Ishikawa (cell line): ENCODE measurements around the gene EIF4EBP2.

ENCODE experiments used
- CEBPB ChIP-seq: IDR thresholded peaks from 2 replicates; pipeline ENCODE4 v1.6.1; 2012
- CREB1 ChIP-seq: IDR thresholded peaks from 2 replicates; pipeline ENCODE4 v1.6.1; 2012; ENCODE audit warnings: low read depth
- EGR1 ChIP-seq: IDR thresholded peaks from 2 replicates; pipeline ENCODE4 v1.6.1; 2012
- EP300 ChIP-seq: IDR thresholded peaks from 2 replicates; pipeline ENCODE4 v1.6.1; 2012; ENCODE audit warnings: borderline replicate concordance
- FOXM1 ChIP-seq: IDR thresholded peaks from 2 replicates; pipeline ENCODE4 v1.6.1; 2012; ENCODE audit warnings: low read depth, borderline replicate concordance
- NFIC ChIP-seq: IDR thresholded peaks from 2 replicates; pipeline ENCODE4 v1.6.1; 2012
- RAD21 ChIP-seq: IDR thresholded peaks from 2 replicates; pipeline ENCODE4 v1.6.1; 2012; ENCODE audit warnings: low read depth
- TAF1 ChIP-seq: IDR thresholded peaks from 2 replicates; pipeline ENCODE4 v1.6.1; 2012; ENCODE audit warnings: low read depth, mild to moderate bottlenecking
- TCF12 ChIP-seq: IDR thresholded peaks from 2 replicates; pipeline ENCODE4 v1.6.1; 2012; ENCODE audit warnings: low read depth
- TEAD4 ChIP-seq: IDR thresholded peaks from 2 replicates; pipeline ENCODE4 v1.6.1; 2012
- YY1 ChIP-seq: IDR thresholded peaks from 2 replicates; pipeline ENCODE4 v1.6.1; 2012; ENCODE audit warnings: low read depth
- ZBTB7A ChIP-seq: IDR thresholded peaks from 2 replicates; pipeline ENCODE4 v1.6.1; 2012; ENCODE audit warnings: low read depth
- TF ChIP-seq, protein P1 (sequence below): IDR thresholded peaks from 2 replicates; pipeline ENCODE4 v1.6.1; 2012; ENCODE audit warnings: low read depth, mild to moderate bottlenecking
- TF ChIP-seq, protein P2 (sequence below): IDR thresholded peaks from 2 replicates; pipeline ENCODE4 v1.6.1; 2012
- TF ChIP-seq, protein P3 (sequence below): IDR thresholded peaks from 2 replicates; pipeline ENCODE4 v1.6.1; 2012

Gene EIF4EBP2

DNA sequence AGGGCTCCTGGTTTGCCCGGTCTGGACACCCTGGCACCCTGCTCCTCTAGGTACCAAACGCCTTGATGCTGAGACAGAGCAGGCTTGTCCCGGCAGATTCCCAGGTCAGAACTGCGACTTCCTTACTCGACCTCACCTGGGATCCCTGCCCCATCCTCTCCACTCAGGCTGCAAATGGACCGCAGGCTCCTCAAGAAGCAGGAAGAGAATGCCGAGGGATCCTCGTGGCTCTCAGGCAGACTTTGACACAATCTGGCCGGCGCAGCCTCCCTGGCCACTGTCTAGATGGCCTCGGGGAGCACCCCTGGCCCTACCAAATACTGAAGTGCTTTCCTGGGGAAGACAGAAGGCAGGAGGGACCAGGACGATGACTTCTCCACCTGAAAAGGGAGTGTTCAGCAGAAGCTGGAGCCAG lies 38.0 kb downstream of the EIF4EBP2 start:
- TF ChIP-seq RAD21 (no peak), TEAD4 (no peak), FOXM1 (no peak), TCF12 (no peak)
- TF ChIP-seq, protein P1, sequence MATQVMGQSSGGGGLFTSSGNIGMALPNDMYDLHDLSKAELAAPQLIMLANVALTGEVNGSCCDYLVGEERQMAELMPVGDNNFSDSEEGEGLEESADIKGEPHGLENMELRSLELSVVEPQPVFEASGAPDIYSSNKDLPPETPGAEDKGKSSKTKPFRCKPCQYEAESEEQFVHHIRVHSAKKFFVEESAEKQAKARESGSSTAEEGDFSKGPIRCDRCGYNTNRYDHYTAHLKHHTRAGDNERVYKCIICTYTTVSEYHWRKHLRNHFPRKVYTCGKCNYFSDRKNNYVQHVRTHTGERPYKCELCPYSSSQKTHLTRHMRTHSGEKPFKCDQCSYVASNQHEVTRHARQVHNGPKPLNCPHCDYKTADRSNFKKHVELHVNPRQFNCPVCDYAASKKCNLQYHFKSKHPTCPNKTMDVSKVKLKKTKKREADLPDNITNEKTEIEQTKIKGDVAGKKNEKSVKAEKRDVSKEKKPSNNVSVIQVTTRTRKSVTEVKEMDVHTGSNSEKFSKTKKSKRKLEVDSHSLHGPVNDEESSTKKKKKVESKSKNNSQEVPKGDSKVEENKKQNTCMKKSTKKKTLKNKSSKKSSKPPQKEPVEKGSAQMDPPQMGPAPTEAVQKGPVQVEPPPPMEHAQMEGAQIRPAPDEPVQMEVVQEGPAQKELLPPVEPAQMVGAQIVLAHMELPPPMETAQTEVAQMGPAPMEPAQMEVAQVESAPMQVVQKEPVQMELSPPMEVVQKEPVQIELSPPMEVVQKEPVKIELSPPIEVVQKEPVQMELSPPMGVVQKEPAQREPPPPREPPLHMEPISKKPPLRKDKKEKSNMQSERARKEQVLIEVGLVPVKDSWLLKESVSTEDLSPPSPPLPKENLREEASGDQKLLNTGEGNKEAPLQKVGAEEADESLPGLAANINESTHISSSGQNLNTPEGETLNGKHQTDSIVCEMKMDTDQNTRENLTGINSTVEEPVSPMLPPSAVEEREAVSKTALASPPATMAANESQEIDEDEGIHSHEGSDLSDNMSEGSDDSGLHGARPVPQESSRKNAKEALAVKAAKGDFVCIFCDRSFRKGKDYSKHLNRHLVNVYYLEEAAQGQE: no peak

DNA sequence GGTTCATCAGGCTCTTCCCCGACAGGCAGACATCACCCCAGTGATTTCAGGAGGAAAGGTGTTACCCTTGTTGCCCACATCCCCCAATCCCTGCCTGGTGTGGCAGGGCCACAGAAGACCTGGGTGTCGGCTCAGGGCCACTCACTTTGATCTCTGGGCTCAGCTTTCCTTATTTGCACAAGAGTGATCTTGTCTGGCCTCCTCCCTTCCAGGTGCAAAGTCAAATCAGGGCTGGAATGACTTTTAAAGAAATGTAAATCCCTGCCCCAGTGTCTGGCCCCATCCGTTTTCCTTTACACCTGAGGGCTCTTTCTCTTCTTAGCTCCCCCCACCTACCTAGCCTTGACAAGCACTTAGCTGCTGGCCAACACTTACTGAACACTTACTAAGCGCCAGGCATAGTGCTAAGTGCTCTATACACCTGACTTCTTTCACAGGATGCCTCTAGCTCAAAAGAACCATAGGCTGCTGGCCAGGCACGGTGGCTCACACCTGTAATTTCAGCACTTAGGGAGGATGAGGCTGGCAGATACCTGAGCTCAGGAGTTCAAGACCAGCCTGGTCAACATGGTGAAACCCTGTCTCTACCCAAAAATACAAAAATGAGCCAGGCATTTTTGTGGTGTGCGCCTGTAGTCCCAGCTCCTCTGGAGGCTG lies 38.5 kb downstream of the EIF4EBP2 start:
- TF ChIP-seq TAF1 (no peak), RAD21 (no peak), EP300 (no peak), ZBTB7A (no peak), CEBPB (no peak), CREB1 (no peak), EGR1 (no peak), YY1 (no peak), NFIC (no peak), FOXM1 (no peak)
- TF ChIP-seq, protein P2, sequence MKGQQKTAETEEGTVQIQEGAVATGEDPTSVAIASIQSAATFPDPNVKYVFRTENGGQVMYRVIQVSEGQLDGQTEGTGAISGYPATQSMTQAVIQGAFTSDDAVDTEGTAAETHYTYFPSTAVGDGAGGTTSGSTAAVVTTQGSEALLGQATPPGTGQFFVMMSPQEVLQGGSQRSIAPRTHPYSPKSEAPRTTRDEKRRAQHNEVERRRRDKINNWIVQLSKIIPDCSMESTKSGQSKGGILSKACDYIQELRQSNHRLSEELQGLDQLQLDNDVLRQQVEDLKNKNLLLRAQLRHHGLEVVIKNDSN: no peak
- TF ChIP-seq, protein P3, sequence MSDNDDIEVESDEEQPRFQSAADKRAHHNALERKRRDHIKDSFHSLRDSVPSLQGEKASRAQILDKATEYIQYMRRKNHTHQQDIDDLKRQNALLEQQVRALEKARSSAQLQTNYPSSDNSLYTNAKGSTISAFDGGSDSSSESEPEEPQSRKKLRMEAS: no peak
- TF ChIP-seq, protein P1: no peak

DNA sequence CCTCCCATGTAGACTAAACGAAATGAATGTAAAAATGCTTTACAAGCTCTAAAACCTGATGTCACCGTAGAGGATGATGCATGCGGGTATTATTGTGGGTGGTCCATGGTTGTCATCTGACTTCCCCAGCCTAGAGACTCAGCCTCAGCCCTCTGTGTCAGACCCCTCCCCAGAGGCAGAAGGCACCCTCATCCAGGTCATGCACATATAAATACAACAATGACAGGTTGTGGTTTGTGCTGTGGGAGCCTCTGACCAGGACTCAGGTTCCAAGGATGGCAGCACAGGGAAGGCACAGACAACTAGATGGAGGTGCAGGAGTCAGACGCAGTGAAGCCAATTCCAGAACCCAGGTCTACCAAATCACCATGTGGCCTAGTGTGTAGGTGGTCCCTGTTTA lies 40.8 kb downstream of the EIF4EBP2 start:
- TF ChIP-seq TEAD4 (no peak), ZBTB7A (no peak)

DNA sequence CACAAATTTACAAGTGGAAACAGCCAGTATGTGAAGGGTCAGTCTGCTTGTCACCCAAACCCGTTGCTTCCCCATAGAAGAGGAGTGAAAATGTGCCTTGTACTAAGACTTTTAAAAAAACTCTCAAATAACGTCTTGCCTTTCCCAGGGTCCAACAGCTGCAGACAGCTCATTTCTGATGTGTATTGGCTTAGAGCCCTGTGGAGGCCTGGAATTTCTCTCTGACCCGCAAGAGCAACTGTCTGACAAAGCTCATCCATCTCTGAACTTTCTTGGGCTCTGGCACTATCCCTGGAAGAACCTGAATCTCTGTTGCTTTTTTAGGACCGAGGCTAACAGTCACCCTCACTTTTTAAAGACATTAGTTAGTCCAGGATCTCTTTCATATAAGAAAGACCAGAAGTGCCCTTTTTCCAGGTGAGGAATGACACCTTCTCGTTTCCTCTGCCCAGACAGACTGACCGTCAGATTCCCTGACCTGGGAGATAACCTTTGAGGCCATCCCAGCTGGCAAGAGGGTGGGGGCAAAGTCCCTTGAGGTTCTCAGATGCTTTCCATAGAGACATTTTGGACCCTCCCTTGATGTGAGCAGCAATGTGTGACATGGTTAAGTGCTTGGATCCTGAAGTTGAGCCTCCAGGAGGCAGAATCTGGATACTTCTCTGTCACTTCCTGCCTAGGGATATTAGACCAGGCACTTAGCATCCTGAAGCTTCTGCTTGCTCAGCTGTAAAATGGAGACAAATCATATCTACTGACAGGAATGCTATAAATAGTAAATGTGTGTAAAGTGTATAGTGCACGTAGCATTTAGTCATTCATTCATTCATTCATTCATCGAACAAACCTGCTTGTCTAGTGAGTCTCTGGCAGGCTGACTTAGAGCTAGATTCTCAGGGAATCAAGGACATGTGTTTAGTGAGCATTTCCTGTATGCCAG lies 42.0 kb downstream of the EIF4EBP2 start:
- no peak for TF ChIP-seq EGR1
- TF ChIP-seq CEBPB: no peak
- TF ChIP-seq EP300: no peak
- TF ChIP-seq FOXM1: no peak
- no peak for TF ChIP-seq TEAD4
- no peak for TF ChIP-seq RAD21
- TF ChIP-seq YY1: no peak
- TF ChIP-seq, protein P1: no peak

DNA sequence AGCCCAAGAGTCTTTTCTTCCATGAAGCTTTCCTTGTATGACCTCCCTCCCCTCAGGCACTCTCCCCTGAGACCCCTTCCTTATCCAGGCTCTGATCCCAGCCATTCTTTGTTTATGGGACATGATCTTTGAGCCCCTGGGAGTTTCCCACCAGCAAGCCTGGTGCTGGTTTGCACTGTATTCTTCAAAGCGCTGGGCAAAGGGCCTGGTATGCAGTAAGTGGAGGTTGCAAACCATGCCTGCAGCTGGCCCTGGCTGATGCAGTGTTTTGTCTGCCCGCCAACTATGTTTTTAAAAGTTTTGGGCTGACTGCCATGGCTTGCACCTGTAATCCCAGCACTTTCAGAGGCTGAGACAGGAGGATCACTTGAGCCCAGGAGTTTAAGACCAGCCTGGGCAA lies 44.3 kb downstream of the EIF4EBP2 start:
- TF ChIP-seq TCF12: no peak
- TF ChIP-seq NFIC: no peak
- TF ChIP-seq, protein P1: no peak
- TF ChIP-seq, protein P2: no peak
- TF ChIP-seq EGR1: no peak
- no peak for TF ChIP-seq CREB1
- TF ChIP-seq CEBPB: no peak
- no peak for TF ChIP-seq FOXM1
- no peak for TF ChIP-seq TAF1
- TF ChIP-seq, protein P3: no peak
- TF ChIP-seq ZBTB7A: no peak
- TF ChIP-seq TEAD4: no peak
- TF ChIP-seq EP300: no peak
- TF ChIP-seq YY1: no peak
- TF ChIP-seq RAD21: no peak
